UCSD-AML1 (cell line): ENCODE data around the gene RRP9.
"Not testable (repeated sequence)": the region's sequence is repeated elsewhere in the genome, so short reads cannot be mapped to it uniquely, and the experiment has no call there.

Experiments
- DNase-seq: peaks from one replicate; lab custom pipeline; 2025; ENCODE audit not compliant: unreplicated experiment; lab: John Stamatoyannopoulos, UW

Gene RRP9

GRCh38 chr3:51940648-51941462, 849 bp downstream of the RRP9 start:
- DNase-seq: no peak

GRCh38 chr3:51938780-51939425, 2.8 kb downstream of the RRP9 start:
- no peak for DNase-seq

DNA sequence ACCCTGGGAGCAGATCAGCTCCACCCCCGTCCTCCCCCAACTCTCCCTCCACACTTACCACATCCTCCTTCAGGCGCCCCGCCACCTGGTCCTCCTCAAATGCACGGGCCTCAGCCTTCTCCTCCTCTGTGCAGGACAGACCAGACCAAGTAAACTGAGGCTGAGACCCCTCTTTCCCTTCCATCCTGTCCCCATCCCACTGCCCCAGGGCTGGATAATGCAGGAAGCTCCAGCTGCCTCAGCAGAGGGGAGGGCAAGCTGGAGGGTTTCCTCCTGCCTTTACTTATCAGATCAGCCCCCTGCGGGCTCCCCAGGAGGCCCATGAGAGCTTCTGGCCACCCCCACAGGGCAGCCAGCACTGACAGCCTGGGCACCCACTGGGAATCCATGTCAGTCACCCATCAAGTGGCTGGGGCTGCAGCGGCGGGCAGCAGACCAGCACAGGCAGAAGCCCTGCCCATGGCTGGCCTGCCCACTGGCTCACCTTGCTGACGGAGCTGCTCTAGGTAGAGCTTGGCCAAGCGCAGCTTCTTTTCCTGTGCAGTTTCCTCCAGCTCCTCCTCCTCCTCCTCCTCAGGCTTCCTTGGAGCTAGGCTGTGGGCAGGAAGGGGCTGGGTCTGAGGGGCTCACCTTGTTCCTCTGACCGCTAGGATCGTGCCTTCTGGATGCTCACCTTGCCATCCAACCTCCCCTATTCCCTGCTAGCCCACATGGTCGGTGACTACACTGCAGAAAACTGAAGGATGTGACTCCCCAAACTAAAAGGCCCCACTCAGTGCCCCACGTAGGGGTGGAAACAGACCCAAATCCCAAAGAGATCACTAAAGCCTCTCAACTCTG, 3.9 kb downstream of the RRP9 start:
- no peak for DNase-seq

DNA sequence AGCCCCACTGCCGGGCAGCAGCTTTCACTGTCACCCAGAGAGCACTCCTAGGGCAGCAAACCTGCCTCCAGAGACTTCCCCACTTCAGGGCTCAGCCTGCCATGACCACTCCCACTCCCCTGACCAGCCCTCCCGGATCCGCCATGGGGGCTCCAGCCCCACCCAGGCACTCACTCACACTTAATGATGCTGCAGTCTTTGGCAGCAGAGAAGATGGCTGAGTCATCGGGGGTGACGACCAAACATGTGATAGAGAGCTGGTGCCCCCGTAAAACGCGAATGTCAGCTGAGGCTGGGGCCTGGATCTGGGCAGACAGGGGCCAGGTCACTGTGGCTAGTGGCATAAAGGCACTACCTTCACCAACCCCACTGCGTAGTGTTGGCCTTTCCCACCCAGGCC, 4.7 kb downstream of the RRP9 start:
- DNase-seq: no peak

DNA sequence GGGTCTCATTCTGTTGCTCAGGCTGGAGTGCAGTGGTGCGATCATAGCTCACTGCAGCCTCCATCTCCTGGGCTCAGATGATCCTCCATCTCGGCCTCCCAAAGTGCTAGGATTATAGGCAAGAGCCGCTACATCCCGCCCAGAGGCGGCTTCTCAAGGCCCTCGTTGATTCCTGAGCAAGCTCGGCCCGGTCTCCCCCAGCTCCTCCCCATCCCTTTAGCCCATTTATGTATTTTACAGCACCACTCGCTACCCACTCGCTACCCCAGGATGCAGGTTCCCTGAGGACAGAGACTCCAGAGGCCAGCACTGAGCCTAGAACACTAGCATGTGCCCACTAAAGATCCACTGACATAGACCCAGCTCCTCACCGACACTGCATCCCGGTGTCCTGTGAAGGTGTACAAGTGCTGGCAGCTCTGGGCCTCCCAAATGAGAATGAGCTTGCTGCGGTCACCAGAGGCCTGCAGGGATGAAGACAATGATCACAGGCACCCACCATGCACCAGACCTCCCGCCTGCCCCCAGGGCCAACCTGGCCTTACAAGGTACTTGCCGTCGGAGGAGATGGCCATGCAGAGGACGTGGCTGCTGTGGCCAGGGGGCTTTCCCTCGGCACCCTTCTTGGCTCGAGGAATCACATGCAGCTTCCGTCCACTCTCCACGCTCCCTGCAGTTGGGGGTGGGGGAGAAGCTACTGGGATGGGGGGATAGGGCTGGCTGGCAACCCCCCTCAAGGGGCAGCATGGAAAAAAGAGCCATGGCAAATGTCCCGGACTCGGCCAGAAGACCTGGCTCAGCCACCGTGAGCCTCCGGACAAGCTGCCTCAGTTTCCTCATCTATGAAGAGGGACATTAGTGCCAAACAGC, 5.6 kb downstream of the RRP9 start:
- DNase-seq: no peak

DNA sequence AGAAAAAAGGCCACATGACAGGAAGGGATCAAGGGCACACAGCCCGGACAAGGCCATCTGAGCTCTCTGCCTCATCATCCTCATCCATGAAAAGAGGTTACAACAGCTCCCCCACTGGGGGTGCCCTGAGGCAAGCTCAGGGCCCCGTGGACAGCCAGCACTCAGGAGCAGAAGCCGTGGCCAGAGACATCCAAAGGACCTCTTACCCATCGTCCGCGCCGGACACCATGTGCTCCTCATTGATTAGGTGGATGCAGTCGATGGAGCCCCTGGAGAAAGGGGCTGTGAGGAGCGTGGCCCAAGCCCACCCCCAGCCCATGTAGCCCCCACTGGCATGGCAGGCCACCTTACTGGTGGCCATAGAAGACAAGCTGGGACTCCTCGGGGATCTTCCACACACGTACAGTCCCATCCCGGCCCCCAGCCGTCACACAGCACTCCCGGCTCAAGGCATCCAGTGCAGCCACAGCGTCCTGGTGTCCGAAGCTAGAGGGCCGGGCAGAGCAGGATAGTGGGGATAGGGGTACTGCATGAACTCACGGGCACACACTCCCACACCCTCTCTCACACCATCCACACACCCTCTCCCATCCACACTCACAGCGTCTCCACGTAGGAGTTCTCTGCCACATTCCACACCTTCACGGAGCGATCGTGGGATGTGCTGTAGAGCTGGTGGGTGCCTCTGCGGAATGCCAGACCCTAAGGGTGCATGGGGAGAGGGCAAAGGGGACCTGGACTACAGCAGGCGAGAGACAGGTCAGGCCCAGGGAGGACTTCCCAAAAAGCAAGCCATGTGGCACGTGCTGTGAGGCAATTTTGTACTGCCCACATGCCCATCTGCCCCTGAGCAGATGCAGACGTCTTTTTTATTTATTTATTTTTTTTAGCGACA, 6.5 kb downstream of the RRP9 start:
- DNase-seq: no peak

DNA sequence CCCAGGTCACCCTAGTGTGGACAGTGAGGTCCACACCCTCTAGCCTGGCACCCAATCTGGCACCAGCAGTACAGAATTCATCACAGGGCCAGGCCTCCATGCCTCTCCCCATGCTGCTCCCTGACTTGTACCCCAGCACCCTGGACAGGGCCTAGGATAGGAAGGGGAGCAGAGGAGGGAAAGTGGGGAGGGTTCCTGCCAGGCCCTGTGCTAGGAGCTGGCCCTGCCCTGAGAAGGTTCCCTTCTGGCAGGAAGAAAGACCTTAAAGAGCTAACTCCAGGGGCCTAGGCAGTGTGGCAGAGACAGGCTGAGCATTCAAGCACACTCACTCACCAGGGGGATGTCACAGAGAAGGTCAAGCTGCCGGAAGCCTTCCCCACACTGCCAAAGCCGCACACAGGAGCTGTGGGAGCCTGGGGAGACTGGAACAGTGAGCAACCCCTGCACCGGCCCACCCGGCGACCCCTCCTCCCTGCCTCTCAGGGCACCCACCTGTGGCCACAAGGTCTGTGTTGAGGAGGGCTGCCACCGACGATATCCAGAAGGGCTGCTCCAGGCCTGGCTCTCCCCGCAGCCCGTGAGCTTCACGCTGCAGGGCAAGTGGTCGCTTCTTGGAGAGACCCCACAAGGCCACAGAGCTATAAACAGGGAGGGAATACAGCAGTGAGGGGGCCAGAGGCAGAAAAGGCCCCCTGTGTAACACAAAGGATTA, 7.4 kb downstream of the RRP9 start:
- DNase-seq: no peak

- DNase-seq: no peak
Observed at GRCh38 chr3:51933471-51934138, 8.1 kb downstream of the RRP9 start.

GRCh38 chr3:51932471-51933370, 9.0 kb downstream of the RRP9 start:
- DNase-seq: no peak

- DNase-seq: no peak
Observed at GRCh38 chr3:51931756-51932155, 9.9 kb downstream of the RRP9 start.

GRCh38 chr3:51930439-51930838, 11.3 kb downstream of the RRP9 start:
- no peak for DNase-seq

- peak; percentile 18 for DNase-seq
Observed at GRCh38 chr3:51929420-51930003, 12.2 kb downstream of the RRP9 start.

- DNase-seq: not testable (repeated sequence)
Observed at GRCh38 chr3:51928981-51929380, 12.7 kb downstream of the RRP9 start.

- DNase-seq: no peak
Observed at GRCh38 chr3:51928438-51928837, 13.3 kb downstream of the RRP9 start.

DNA sequence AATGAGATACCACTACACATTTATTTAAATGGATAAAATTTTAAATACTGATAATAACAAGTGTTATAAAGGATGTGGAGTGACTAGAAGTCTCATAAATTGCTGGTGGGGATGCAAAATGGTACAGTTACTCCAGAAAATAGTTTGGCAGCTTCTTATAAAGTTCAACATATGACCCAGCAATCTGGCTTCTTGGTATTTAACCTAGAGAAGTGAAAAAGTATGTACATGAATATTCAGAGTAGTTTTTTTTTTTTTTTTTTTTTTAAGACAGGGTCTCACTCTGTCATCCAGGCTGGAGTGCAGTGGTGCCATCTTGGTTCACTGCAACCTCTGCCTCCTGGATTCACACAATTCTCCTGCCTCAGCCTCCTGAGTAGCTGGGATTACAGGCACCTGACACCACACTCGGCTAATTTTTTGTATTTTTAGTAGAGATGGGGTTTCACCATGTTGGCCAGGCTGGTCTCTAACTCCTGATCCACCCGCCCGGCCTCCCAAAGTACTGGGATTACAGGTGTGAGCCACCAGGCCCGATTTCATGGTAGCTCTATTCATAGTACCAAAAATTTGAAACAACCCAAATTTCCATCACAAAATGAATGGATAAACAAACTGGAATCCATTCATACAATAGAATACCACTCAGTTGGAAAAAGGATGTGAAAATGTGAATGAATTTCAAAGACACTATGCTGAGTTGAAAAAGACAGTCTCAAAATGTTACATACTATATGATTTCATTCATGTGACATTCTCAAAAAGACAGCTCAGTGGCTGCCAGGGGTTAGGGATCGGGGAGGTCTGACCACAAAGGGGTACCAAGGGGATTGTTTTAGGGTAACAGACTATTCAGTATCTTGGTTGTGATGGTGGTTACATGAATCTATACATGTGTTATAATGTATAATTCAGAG, 14.4 kb downstream of the RRP9 start:
- DNase-seq: no peak

GRCh38 chr3:51921081-51921578, 20.6 kb downstream of the RRP9 start:
- DNase-seq: no peak
